Stimulated activated CD8-positive, alpha-beta memory T cell treated with anti-CD3 and anti-CD28 coated beads, Interleukin-7, amount 100 ng/mL, for 4 hours (primary cell): ENCODE results near the gene PIK3R6.

ENCODE experiments used
- DNase-seq, 2 donors: peaks; one replicate each; pipeline ENCODE4 v3.0.0-alpha.2; 2020; ENCODE audit warnings: low read depth in 2 of 2

Gene PIK3R6, protein sequence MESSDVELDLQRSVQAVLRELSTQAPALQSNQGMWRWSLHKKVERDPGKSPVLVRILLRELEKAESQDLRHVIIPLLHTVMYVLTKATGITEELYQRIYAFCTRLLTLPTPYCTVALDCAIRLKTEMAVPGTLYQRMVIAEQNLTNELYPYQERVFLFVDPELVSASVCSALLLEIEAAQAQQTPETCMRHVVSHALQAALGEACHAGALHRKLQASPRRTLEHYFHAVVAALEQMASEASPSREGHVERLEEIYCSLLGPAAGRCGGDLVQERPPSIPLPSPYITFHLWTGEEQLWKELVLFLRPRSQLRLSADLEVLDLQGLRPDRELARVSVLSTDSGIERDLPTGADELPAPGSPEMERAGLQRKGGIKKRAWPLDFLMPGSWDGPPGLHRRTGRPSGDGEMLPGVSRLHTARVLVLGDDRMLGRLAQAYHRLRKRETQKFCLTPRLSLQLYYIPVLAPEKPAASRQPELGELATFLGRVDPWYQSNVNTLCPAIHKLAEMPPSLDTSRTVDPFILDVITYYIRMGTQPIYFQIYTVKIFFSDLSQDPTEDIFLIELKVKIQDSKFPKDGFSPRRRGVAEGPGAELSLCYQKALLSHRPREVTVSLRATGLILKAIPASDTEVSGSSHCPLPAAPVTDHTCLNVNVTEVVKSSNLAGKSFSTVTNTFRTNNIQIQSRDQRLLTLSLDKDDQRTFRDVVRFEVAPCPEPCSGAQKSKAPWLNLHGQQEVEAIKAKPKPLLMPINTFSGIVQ

GRCh38 chr17:8867361-8867981 is at the start of gene PIK3R6:
Gene PIK3R6, minus strand, starts transcription at chr17:8867674. Its CDS starts 17,880 bp downstream, at chr17:8849794.
- DNase-seq: no peak

DNA sequence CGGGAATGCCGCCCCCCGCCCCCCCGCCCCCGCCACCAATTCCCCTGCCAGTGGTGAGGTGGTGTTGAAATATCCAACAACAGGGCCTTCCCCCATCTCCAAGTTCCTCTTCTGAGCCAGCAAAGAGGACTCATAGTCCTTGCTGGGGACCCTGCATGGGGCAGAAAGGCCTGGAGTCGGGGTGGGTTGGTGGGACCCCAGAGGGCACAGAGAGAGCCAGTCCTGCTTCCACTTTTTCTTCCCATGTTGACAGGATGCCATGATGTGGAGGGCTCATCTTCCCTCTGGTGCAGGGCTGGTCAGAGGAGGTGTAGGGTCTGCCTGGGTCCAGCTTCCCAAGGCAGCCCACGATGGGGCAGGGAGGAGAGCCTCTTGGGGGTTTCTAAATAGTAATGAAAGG is 49.0 kb upstream of the PIK3R6 start:
- no peak for DNase-seq

- DNase-seq: no peak
Observed at GRCh38 chr17:8914554-8914953, 47.1 kb upstream of the PIK3R6 start.

DNA sequence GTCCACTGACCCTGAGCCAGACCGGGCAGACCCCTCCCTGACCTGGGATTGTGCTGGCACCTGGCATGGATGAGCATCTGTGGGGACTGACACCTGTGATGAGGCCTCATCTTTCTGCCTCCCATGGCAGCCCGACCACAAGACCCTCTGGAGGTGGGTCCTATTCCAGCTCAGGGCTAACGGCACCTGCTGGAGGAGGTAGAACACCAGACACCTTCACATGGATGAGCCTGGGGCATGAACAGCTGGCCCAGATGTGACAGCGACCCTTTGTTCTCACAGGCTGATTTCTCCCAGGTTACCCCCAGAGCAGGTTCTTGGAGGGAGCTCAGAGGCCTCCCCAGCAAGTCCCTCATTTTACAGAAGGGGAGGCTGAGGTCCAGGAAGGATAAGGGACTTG is 46.4 kb upstream of the PIK3R6 start:
- DNase-seq: no peak

DNA sequence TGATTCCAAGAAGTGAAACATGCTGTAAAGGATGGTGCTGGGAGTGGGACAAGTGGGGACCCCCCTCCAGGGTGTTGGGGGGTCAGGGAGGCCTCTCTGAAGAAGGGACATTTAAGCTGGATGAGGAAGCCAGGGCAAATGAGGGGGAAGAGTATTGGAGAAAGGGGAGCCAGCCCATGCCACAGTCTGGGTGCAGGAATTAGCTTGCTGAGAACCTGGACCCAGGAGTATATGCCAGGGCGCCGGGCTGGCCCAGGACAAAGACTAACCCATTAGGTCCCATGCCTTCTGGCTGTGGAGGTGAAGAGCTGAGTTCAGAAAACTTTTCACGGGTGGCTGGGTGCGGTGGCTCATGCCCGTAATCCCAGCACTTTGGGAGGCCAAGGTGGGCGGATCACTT is 45.6 kb upstream of the PIK3R6 start:
- DNase-seq: no peak

DNA sequence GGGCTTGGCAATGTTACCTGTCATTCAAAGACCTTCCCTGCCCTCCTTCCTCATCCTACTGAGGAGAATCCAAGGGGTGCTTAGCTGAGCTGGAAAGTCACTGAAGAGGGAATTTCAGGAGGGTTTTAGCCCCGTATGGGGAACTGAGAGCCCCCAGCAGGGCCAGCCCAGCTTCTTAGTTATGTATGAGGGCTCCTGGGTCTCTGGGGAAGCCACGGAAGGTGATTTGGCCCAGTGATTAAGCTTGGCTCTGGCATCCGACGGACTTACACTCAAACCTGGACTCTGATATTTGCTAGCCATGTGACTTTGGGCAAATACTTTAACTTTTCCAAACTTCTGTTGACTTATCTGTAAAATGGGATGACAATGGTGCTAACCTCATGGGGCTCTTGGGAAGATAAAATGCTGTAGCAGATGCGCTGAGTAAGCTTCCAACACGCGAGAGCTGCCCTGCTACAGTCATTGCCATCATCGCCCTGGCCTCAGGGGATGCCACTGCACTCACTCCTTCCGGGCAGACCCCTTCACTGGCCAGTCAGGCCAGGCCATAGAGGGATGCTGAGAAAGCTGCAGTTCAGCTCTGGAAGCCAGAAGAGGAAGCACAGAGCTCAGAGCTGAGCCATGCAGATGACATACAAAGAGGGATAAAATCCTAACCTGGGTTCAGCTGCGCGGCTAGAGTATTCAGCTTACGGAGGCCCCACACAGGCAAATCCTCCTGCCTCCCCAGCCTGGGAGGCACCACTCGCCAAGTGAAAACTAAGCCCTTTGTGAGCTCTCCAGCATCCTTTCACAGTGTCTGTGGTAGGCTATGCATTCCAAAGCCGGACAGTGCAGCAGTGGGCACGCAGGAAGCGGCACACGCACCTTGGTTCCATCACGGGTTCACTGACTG is 44.9 kb upstream of the PIK3R6 start:
- no peak for DNase-seq

DNA sequence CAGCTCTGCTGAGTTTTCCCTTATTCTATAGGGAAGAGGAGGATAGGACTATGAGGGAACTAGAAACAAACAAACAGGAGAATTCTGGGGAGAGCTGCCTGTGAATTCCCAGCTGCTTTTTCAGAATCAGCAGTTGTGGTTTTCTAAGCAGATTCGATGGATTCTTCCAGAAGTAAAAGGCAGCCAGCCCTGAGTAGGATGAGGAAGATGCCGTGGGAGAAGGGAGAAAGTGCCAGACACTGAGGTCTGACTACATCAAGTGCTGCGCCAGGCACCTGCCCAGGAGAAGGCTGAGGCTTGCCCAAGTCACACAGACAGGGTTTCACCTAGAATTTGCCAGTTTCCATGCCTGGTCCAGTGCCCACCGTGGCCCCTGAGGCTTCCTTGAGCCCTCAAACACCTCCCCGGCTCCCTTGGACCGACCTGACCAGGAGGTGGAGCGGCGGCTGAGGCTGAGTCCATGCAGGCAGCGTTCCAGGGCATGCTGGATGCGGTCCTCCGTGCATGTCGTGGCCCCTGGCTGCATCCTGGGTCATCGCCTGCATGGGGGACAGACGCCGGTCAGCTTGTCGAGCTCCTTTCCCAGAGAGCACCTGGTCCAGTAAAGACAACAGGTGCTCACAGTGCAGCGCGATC is 43.6 kb upstream of the PIK3R6 start:
- DNase-seq: no peak

DNA sequence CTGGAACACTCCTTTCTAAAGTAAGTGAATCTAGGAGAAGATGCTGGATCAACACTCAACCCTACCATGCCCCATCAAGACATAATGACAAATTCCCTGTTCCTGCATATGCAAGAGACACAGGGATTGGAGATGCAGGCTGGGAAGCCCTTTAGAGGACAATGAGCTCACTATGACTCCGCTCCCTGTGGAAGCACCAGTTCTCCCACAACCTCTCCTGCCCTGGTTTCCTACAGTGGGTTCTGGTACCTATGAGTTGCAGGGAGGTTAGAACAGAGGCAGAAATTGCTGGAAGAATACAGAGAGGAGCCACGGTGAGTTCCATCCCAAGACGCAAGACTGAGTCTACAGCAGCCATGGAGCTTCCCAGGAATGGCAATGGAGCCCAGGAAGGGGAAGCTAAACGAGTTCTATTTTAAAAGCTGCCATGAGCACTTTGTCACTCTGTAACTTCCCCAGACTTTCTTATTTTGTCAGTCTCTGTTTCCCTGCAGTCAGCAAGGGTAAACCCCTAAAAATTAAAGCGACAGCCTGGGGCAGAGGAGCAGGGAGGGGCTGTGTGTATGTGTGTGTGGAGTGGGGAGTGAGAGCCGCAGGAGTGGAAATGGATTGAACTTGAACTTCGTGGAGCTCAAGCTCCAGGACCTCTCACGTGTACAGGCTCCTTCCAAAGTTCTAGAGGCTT is 42.3 kb upstream of the PIK3R6 start:
- DNase-seq: no peak

DNA sequence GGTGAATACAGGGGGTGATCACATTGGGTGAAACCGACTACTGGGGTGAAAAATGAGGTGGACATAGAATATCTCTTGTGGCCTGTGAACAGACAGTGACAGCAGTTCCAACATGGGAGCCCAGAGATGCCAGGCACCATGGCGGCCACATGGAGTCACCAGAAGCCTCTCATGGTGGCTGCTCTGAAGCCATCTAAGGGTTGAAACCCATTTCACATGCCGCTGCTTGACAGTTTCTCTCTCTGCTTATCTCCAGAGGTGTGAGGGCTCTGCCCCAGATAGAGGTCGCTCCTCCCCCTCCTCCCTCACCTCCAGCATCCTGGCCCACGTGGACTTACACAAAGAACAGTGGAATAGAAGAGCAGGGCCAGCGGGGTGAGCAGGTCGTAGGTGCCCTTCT is 37.9 kb upstream of the PIK3R6 start:
- no peak for DNase-seq

GRCh38 chr17:8904686-8905085 is 37.2 kb upstream of the PIK3R6 start:
- no peak for DNase-seq

DNA sequence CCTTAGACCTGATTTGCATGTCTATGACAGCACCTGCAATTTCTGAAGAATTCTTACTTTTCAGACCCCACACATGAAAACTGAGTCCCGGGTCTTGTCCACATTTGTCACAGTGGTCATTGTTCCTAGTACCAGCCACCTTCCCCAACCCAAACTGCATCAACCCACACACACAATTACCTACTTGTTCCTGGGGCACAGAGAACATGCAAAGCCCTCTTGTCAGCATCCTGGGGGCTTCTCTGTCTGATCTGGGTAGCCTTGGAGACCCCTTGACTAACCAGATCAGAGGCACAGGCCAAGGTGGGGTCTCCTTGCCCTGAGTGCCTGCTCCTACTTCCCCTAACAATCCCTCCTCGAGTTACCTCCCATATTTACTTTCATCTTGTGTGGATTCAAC is 36.7 kb upstream of the PIK3R6 start:
- no peak for DNase-seq

DNA sequence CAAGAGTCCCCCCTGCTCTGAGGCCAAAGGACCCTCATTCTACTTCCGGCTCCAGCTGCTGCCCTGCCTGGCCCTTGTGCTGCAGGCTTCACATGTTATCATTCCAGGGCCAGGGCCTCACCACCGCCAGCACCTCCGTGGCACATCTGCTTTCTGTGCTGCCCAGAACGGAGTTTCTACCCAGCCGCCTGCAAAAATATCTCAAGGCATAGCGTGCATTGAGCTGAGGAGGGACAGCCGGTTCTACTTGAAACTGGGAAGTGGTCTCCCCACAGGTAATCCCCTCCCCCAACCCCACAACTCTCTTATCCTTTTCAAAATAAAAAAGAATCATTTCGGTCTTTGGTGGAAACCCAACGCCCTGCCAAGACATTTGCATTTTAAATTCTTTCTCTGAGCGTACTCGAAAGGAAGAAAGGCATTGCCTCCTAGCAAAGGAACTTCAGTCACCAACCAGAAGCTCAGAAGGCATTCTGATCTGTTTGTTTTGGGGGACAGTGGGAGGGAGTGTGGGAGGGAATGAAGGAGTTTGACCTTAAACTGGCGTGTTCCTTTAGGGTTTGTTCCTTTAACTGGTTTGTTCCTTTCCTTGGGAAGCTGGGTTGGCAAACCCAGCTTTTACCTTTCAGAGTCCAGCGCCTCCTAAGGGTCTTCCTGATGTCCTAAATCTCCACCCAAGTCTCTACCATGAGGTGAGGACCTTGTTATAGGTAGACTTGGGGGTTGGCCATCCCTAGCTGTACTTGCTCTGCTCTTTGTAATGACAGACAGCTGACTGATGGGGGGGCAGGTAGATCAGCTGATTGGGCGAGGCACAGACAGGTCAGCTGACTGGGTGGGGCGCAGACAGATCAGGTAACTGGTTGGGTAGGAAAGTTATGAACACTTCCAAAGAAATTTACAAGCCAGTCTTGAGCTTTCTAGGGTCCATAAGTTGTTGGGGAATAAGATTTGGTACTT is 33.4 kb upstream of the PIK3R6 start:
- no peak for DNase-seq

GRCh38 chr17:8900207-8900606 is 32.7 kb upstream of the PIK3R6 start:
- DNase-seq: no peak

- no peak for DNase-seq
Observed at GRCh38 chr17:8898636-8899035, 31.2 kb upstream of the PIK3R6 start.

DNA sequence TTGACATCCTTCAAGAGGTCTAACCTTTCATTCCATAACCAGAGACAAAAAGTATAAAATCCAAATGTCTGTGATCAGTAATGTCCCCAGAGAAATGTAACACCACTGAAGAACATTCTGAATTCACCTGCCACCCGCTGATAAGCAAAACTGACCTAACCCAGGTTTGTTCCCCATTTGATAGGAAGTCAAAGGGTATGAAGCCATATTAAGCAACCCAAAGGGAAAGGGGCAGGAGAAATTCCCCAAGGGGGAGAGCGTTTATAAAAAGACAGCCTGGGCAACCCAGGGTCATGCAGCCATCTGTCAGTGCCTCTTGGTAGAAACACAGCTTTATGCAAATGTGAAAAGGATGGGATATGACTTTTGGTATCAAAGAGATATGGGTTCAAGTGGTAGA is 30.7 kb upstream of the PIK3R6 start:
- DNase-seq: no peak

DNA sequence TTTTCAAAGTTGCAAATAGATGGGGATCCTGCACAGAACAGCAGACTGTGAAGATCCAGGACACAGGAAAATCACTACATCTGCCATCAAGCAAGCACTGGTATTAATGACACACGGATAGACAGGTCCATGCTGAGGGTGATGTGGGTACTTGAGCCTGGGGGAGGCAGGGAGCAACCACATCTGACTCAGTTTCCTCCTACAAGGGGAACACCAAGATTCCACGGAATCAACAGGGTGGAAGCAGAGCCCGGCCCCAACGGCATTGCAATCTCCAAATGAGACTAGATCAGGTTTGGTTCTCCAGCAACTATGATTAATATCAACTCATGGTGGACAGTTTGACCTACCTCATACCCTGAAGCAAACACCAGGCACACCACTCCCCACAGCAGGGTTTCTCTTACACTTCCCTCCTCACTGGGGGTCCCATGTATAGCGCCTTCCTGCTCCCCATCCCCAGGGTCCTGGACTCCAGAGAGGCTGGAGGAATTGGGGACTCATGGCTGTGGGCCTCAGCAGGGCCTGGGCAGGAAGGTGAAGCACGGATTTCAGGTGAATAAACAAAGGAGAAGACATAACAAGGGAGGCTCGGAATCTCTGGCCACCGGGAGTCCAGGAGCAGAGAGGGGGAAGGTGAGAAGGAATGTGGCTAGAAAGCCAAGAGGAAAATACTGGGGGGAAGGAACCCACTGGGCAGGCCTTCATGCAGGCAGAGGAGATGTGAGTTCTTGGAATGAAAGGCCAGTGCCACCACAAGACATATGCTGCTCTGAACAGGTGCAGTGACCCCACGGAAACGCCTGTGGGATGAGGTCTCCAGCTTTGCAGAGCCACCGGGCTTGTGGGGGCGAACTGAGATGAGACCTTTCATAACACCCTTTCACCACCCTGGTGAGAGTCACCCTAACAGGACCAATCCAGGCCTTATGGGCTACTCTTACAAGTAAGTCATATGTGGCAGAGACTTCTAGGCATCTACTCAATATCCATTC is 29.5 kb upstream of the PIK3R6 start:
- DNase-seq: no peak

GRCh38 chr17:8896087-8896486 is 28.6 kb upstream of the PIK3R6 start:
- DNase-seq: no peak
